HL-60/S4 treated with phorbol 12-myristate 13-acetate at 8.2 ng/mL for 4 days and 3 days (cell line): ENCODE results near the gene WDR64.
"Not testable (repeated sequence)": the region's sequence is repeated elsewhere in the genome, so short reads cannot be mapped to it uniquely, and the experiment has no call there.

Experiments
- in situ Hi-C: fragments of 300-500 bp; cut with MboI; formaldehyde crosslinking; loops from 2 replicates; pipeline ENCODE4 v1.15.0; 2022; ENCODE audit warnings: low sequenced_read_pairs

WDR64 gene

GRCh38 chr1:241778117-241778516 lies 126.0 kb downstream of the WDR64 start:
- in situ Hi-C loops, result no loop called here

- in situ Hi-C loops, result no loop called here
Observed at GRCh38 chr1:241779897-241780296, 127.8 kb downstream of the WDR64 start.

- in situ Hi-C loops, result no loop called here
Observed at GRCh38 chr1:241782396-241782795, 130.3 kb downstream of the WDR64 start.

GRCh38 chr1:241787691-241788090 lies 135.6 kb downstream of the WDR64 start:
- in situ Hi-C loops, result no loop called here

- in situ Hi-C loops, result no loop called here
Observed at GRCh38 chr1:241789061-241789460, 137.0 kb downstream of the WDR64 start.

GRCh38 chr1:241799416-241799815 lies 147.3 kb downstream of the WDR64 start:
- in situ Hi-C loops, result no loop called here

GRCh38 chr1:241800640-241801039 lies 148.6 kb downstream of the WDR64 start:
- in situ Hi-C loops, result no loop called here

- in situ Hi-C loops, result no loop called here
Observed at GRCh38 chr1:241802863-241803262, 150.8 kb downstream of the WDR64 start.

GRCh38 chr1:241804706-241805105 lies 152.6 kb downstream of the WDR64 start:
- in situ Hi-C loops, result not testable (repeated sequence)

GRCh38 chr1:241808265-241808664 lies 156.2 kb downstream of the WDR64 start:
- in situ Hi-C loops, result no loop called here

- in situ Hi-C loops, result no loop called here
Observed at GRCh38 chr1:241810769-241811405, 158.8 kb downstream of the WDR64 start.

- in situ Hi-C loops, result no loop called here
Observed at GRCh38 chr1:241813768-241814320, 161.8 kb downstream of the WDR64 start.

GRCh38 chr1:241816008-241816407 lies 163.9 kb downstream of the WDR64 start:
- in situ Hi-C loops, result no loop called here

- in situ Hi-C loops, result no loop called here
Observed at GRCh38 chr1:241817331-241817792, 165.3 kb downstream of the WDR64 start.

GRCh38 chr1:241817956-241818612 lies 166.0 kb downstream of the WDR64 start:
- in situ Hi-C loops, result no loop called here

- in situ Hi-C loops, result no loop called here
Observed at GRCh38 chr1:241819340-241819866, 167.3 kb downstream of the WDR64 start.

- in situ Hi-C loops, result no loop called here
Observed at GRCh38 chr1:241821363-241821762, 169.3 kb downstream of the WDR64 start.

- in situ Hi-C loops, result no loop called here
Observed at GRCh38 chr1:241822846-241823245, 170.8 kb downstream of the WDR64 start.

GRCh38 chr1:241823925-241824324 lies 171.8 kb downstream of the WDR64 start:
- in situ Hi-C loops, result no loop called here

GRCh38 chr1:241825581-241825980 lies 173.5 kb downstream of the WDR64 start:
- in situ Hi-C loops, result loop anchor here (25.0 kb wide), 1 partner anchor 313 kb away; the partner anchor contains the start of gene FH

- in situ Hi-C loops, result loop anchor here (25.0 kb wide), 1 partner anchor 314 kb away; the partner anchor contains the start of gene FH
Observed at GRCh38 chr1:241826613-241827012, 174.5 kb downstream of the WDR64 start.

GRCh38 chr1:241827264-241827663 lies 175.2 kb downstream of the WDR64 start:
- in situ Hi-C loops, result loop anchor here (25.0 kb wide), 1 partner anchor 315 kb away; the partner anchor contains the start of gene FH
